ENCODE measurements around the gene RSPH9.
"Not testable (repeated sequence)": the region's sequence is repeated elsewhere in the genome, so short reads cannot be mapped to it uniquely, and the experiment has no call there.

The RSPH9 gene

GRCh38 chr6:43647613-43648012 lies 2.8 kb downstream of the RSPH9 start:
- H3K79me1 ChIP-seq (ENCODE audit: low read length) = no peaks in the 10 kb centered on the region
- no peak overlapping the region for H3K9ac ChIP-seq (ENCODE audit: low read length)
- H3K4me3 ChIP-seq (ENCODE audit: low read depth, low read length) = no peak overlapping the region
- DNase-seq = no peak
- no peak overlapping the region for H3K18ac ChIP-seq (ENCODE audit: low read length)
- H3K27ac ChIP-seq (ENCODE audit: low read depth, low read length) = no peak overlapping the region
- no peak overlapping the region for H4K8ac ChIP-seq (ENCODE audit: low read depth, low read length)
- no peak overlapping the region for H4K91ac ChIP-seq (ENCODE audit: low read depth, low read length)
- H2BK12ac ChIP-seq (ENCODE audit: low read length) = no peak overlapping the region
- no peaks in the 10 kb centered on the region for H3K79me2 ChIP-seq (ENCODE audit: control insufficient read depth, insufficient read depth, low read length, poor library complexity)
- H3K4me2 ChIP-seq (ENCODE audit: low read length) = no peak overlapping the region
- no peaks in the 10 kb centered on the region for H3K27me3 ChIP-seq (ENCODE audit: insufficient read depth, low read length)
- no peak overlapping the region for H4K12ac ChIP-seq (ENCODE audit: low read depth, low read length)
- no peak overlapping the region for H2AK5ac ChIP-seq (ENCODE audit: low read length)
- H3K36me3 ChIP-seq (ENCODE audit: control insufficient read depth in 1 of 2, insufficient read depth in 2 of 2, low read length in 2 of 2) = no peaks in the 10 kb centered on the region
- no peak overlapping the region for H2BK5ac ChIP-seq (ENCODE audit: low read depth, low read length, poor library complexity)
- H3K9me3 ChIP-seq (ENCODE audit: insufficient read depth, low read depth, low read length) = no peaks in the 10 kb centered on the region
- H3K23ac ChIP-seq (ENCODE audit: low read length) = no peak overlapping the region
- H3K14ac ChIP-seq (ENCODE audit: low read length) = no peak overlapping the region
- H3K4me1 ChIP-seq (ENCODE audit: control insufficient read depth in 1 of 2, insufficient read depth in 2 of 2, low read length in 2 of 2) = peaks cover 4 to 5% of the 10 kb centered on the region in 2 experiments
- no peak overlapping the region for H3K4ac ChIP-seq (ENCODE audit: low read depth, low read length)
- H2BK120ac ChIP-seq (ENCODE audit: insufficient read depth, low read length, poor library complexity) = no peak overlapping the region
- no peak overlapping the region for H2AFZ ChIP-seq (ENCODE audit: insufficient read depth, low read length, poor library complexity)
- no CpG with 5 or more reads among the region's 3 CpGs for WGBS (ENCODE audit: extremely low coverage, insufficient coverage, insufficient read length)

- Histone ChIP-seq H3K14ac (ENCODE audit: low read length) (no peak overlapping the region), H3K27me3 (ENCODE audit: insufficient read depth, low read length) (no peaks in the 10 kb centered on the region), H3K36me3 (ENCODE audit: control insufficient read depth in 1 of 2, insufficient read depth in 2 of 2, low read length in 2 of 2) (no peaks in the 10 kb centered on the region), H3K79me1 (ENCODE audit: low read length) (no peaks in the 10 kb centered on the region), H3K4me1 (ENCODE audit: control insufficient read depth in 1 of 2, insufficient read depth in 2 of 2, low read length in 2 of 2) (peaks cover 4 to 5% of the 10 kb centered on the region in 2 experiments), H4K91ac (ENCODE audit: low read depth, low read length) (no peak overlapping the region), H4K8ac (ENCODE audit: low read depth, low read length) (no peak overlapping the region), H2AFZ (ENCODE audit: insufficient read depth, low read length, poor library complexity) (no peak overlapping the region), H3K27ac (ENCODE audit: low read depth, low read length) (no peak overlapping the region), H3K9ac (ENCODE audit: low read length) (no peak overlapping the region), H2BK5ac (ENCODE audit: low read depth, low read length, poor library complexity) (no peak overlapping the region), H2BK120ac (ENCODE audit: insufficient read depth, low read length, poor library complexity) (no peak overlapping the region), H3K9me3 (ENCODE audit: insufficient read depth, low read depth, low read length) (no peaks in the 10 kb centered on the region), H3K23ac (ENCODE audit: low read length) (no peak overlapping the region), H3K4ac (ENCODE audit: low read depth, low read length) (no peak overlapping the region), H3K4me3 (ENCODE audit: low read depth, low read length) (no peak overlapping the region), H4K12ac (ENCODE audit: low read depth, low read length) (no peak overlapping the region), H3K18ac (ENCODE audit: low read length) (no peak overlapping the region), H3K79me2 (ENCODE audit: control insufficient read depth, insufficient read depth, low read length, poor library complexity) (no peaks in the 10 kb centered on the region), H2BK12ac (ENCODE audit: low read length) (no peak overlapping the region), H3K4me2 (ENCODE audit: low read length) (no peak overlapping the region), H2AK5ac (ENCODE audit: low read length) (no peak overlapping the region)
- no CpG with 5 or more reads among the region's 2 CpGs for WGBS (ENCODE audit: extremely low coverage, insufficient coverage, insufficient read length)
- no peak for DNase-seq
Measured at GRCh38 chr6:43648248-43648647, 3.4 kb downstream of the RSPH9 start.

GRCh38 chr6:43652822-43653221 lies 8.0 kb downstream of the RSPH9 start:
- not testable (repeated sequence) for H3K4me1 ChIP-seq (ENCODE audit: control insufficient read depth in 1 of 2, insufficient read depth in 2 of 2, low read length in 2 of 2); H3K4ac ChIP-seq (ENCODE audit: low read depth, low read length); H3K27me3 ChIP-seq (ENCODE audit: insufficient read depth, low read length); H3K36me3 ChIP-seq (ENCODE audit: control insufficient read depth in 1 of 2, insufficient read depth in 2 of 2, low read length in 2 of 2); H4K91ac ChIP-seq (ENCODE audit: low read depth, low read length); H2BK120ac ChIP-seq (ENCODE audit: insufficient read depth, low read length, poor library complexity); H2AFZ ChIP-seq (ENCODE audit: insufficient read depth, low read length, poor library complexity); H2AK5ac ChIP-seq (ENCODE audit: low read length); H3K14ac ChIP-seq (ENCODE audit: low read length); H3K79me2 ChIP-seq (ENCODE audit: control insufficient read depth, insufficient read depth, low read length, poor library complexity); H3K23ac ChIP-seq (ENCODE audit: low read length); H4K8ac ChIP-seq (ENCODE audit: low read depth, low read length); H2BK5ac ChIP-seq (ENCODE audit: low read depth, low read length, poor library complexity); H3K27ac ChIP-seq (ENCODE audit: low read depth, low read length); H3K4me2 ChIP-seq (ENCODE audit: low read length); H4K12ac ChIP-seq (ENCODE audit: low read depth, low read length); H3K4me3 ChIP-seq (ENCODE audit: low read depth, low read length); H3K79me1 ChIP-seq (ENCODE audit: low read length); H3K9me3 ChIP-seq (ENCODE audit: insufficient read depth, low read depth, low read length); H3K9ac ChIP-seq (ENCODE audit: low read length); H3K18ac ChIP-seq (ENCODE audit: low read length); H2BK12ac ChIP-seq (ENCODE audit: low read length); DNase-seq
- WGBS (ENCODE audit: extremely low coverage, insufficient coverage, insufficient read length) = no CpG with 5 or more reads among the region's 2 CpGs

DNA sequence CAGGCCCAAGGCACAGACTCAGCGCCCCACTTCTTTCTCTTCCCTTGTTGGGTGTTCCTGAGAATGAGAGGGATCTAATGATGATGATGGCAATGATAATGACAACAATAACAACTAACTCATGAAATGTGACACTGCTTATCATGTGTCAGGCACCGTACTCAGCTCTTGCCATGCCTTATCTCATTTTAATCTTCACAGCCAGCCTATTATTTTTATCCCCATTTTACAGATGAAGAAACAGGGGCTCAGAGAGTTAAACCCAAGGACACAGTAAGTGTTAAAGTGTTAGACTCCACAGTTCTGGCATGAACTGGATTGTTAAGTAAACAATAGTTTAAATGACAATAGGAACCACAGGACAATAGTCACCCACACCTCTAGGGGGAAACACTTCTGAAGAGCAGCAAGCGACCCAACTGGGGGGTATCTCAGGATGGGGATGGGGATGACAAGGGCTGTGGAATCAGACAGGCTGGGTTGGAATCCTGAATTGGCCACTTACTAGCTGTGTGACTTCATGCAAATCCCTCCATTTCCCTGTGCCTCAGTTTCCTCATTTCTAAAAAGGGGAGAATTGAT lies 12.5 kb downstream of the RSPH9 start:
- no peaks in the 10 kb centered on the region for H3K9me3 ChIP-seq (ENCODE audit: insufficient read depth, low read depth, low read length)
- no peak overlapping the region for H2BK5ac ChIP-seq (ENCODE audit: low read depth, low read length, poor library complexity)
- no peaks in the 10 kb centered on the region for H3K36me3 ChIP-seq (ENCODE audit: control insufficient read depth in 1 of 2, insufficient read depth in 2 of 2, low read length in 2 of 2)
- DNase-seq = no peak
- no peak overlapping the region for H4K8ac ChIP-seq (ENCODE audit: low read depth, low read length)
- no CpG with 5 or more reads among the region's 3 CpGs for WGBS (ENCODE audit: extremely low coverage, insufficient coverage, insufficient read length)
- no peak overlapping the region for H4K12ac ChIP-seq (ENCODE audit: low read depth, low read length)
- H3K4ac ChIP-seq (ENCODE audit: low read depth, low read length) = no peak overlapping the region
- H3K79me2 ChIP-seq (ENCODE audit: control insufficient read depth, insufficient read depth, low read length, poor library complexity) = no peaks in the 10 kb centered on the region
- no peak overlapping the region for H3K27ac ChIP-seq (ENCODE audit: low read depth, low read length)
- no peak overlapping the region for H3K9ac ChIP-seq (ENCODE audit: low read length)
- H2AFZ ChIP-seq (ENCODE audit: insufficient read depth, low read length, poor library complexity) = no peak overlapping the region
- H2BK120ac ChIP-seq (ENCODE audit: insufficient read depth, low read length, poor library complexity) = no peak overlapping the region
- no peak overlapping the region for H3K23ac ChIP-seq (ENCODE audit: low read length)
- no peak overlapping the region for H2BK12ac ChIP-seq (ENCODE audit: low read length)
- H3K4me3 ChIP-seq (ENCODE audit: low read depth, low read length) = no peak overlapping the region
- no peak overlapping the region for H3K4me2 ChIP-seq (ENCODE audit: low read length)
- no peak overlapping the region for H3K18ac ChIP-seq (ENCODE audit: low read length)
- no peaks in the 10 kb centered on the region for H3K4me1 ChIP-seq (ENCODE audit: control insufficient read depth in 1 of 2, insufficient read depth in 2 of 2, low read length in 2 of 2)
- H2AK5ac ChIP-seq (ENCODE audit: low read length) = no peak overlapping the region
- H3K79me1 ChIP-seq (ENCODE audit: low read length) = no peaks in the 10 kb centered on the region
- no peaks in the 10 kb centered on the region for H3K27me3 ChIP-seq (ENCODE audit: insufficient read depth, low read length)
- H4K91ac ChIP-seq (ENCODE audit: low read depth, low read length) = no peak overlapping the region
- H3K14ac ChIP-seq (ENCODE audit: low read length) = no peak overlapping the region

All from trophoblast cell (in vitro differentiated cells and primary cell).